Brain microvascular endothelial cell (primary cell): ENCODE results near the gene LRRC43.

Experiments used
- DNase-seq: peaks from one replicate; pipeline ENCODE4 v3.0.0-alpha.2; 2020
- H3K27ac ChIP-seq: fragments of 250-450 bp; sonication (Bioruptor Pico); 2 replicates; pipeline ENCODE4 v1.5.1; 2020; ENCODE audit warnings: mild to moderate bottlenecking, moderate library complexity
- H3K27me3 ChIP-seq: fragments of 250-450 bp; sonication (Bioruptor Pico); replicated peaks from 2 replicates; pipeline ENCODE4 v1.5.1; 2020; ENCODE audit warnings: mild to moderate bottlenecking
- H3K36me3 ChIP-seq: fragments of 250-450 bp; sonication (Bioruptor Pico); replicated peaks from 2 replicates; pipeline ENCODE4 v1.5.1; 2020; ENCODE audit warnings: mild to moderate bottlenecking
- H3K4me3 ChIP-seq: 2 replicates; pipeline ENCODE4 v1.5.1; 2011; ENCODE audit warnings: low read depth, mild to moderate bottlenecking, control low read depth, low read length, moderate library complexity
- in situ Hi-C: cut with HindIII; loops from 2 replicates; pipeline ENCODE4 v1.10.0; 2017; ENCODE audit warnings: low sequenced_read_pairs, low pct_ligation_motif_present
- TF ChIP-seq, protein P1 (sequence below): IDR thresholded peaks from 2 replicates; pipeline ENCODE4 v1.5.1; 2011; ENCODE audit warnings: low read depth, mild to moderate bottlenecking, moderate library complexity, low read length, control low read depth, inconsistent platforms; ENCODE audit errors: missing control alignments

Gene LRRC43

DNA sequence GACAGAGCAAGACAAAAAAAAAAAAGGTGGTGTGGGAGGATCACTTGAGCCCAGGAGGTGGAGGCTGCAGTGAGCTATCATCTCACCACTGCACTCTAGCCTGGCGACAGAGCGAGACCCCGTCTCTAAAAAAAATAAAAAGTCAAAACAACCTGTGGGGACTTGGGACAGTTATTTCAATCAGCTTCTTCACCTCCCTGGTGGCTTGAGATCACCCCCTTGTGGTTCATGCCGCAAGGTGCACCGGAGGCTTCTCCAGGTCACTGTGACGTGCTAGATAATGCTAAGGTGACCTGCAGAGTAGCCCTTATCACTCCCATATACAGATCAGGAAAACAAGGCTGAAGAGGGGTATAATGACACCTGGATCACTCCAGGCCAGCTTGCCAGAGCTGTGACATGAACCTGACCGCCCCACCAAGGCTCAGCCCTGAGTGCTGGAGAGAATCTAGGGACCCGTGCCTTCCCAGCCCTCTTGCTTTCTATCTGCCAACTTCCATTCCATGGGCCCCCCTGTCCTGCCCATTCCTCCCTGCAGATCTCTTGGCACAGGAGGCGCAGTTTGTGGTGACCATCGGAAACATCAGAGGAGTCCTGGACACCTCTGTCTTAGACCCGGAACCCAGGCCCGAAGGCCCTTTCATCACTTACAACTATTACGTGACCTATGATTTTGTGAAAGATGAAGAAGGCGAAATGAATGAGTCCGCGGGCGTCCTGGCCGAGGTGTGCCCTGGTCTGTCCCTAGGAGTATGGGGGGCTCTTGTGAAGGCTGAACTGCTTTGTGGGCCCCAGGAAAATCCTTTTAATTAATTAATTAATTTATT, 8.1 kb downstream of the LRRC43 start:
- TF ChIP-seq, protein P1, sequence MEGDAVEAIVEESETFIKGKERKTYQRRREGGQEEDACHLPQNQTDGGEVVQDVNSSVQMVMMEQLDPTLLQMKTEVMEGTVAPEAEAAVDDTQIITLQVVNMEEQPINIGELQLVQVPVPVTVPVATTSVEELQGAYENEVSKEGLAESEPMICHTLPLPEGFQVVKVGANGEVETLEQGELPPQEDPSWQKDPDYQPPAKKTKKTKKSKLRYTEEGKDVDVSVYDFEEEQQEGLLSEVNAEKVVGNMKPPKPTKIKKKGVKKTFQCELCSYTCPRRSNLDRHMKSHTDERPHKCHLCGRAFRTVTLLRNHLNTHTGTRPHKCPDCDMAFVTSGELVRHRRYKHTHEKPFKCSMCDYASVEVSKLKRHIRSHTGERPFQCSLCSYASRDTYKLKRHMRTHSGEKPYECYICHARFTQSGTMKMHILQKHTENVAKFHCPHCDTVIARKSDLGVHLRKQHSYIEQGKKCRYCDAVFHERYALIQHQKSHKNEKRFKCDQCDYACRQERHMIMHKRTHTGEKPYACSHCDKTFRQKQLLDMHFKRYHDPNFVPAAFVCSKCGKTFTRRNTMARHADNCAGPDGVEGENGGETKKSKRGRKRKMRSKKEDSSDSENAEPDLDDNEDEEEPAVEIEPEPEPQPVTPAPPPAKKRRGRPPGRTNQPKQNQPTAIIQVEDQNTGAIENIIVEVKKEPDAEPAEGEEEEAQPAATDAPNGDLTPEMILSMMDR, result peak; percentile 91
- Histone ChIP-seq H3K27me3 (no peaks in the 10 kb centered on the region), H3K27ac (no peak overlapping the region), H3K4me3 (no peak overlapping the region), H3K36me3 (no peaks in the 10 kb centered on the region)
- in situ Hi-C loops, result no loop called here
- DNase-seq, result peak; percentile 62

GRCh38 chr12:122192441-122192840, 9.5 kb downstream of the LRRC43 start:
- DNase-seq, result no peak
- no peak overlapping the region for H3K27ac ChIP-seq
- no peaks in the 10 kb centered on the region for H3K27me3 ChIP-seq
- TF ChIP-seq, protein P1, result no peak
- no peaks in the 10 kb centered on the region for H3K36me3 ChIP-seq
- in situ Hi-C loops, result no loop called here
- no peak overlapping the region for H3K4me3 ChIP-seq

DNA sequence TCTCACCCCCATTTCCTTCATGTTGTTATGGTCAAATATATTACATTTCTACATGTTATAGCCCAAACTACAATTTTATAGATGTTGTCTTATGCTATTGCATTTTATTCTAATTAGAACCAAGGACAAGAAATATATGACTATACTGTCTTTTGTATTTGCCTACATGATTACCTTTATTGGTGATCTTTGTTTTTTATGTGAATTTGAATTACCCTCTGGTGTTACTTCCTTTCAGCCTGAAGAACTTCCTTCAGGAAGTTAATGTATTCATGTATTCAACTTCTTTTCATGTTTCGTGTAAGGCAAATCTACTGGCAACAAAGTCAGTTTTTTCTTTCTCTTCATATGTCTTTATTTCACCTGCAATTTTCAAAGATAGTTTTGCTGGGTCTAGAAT, 11.9 kb downstream of the LRRC43 start:
- no peak for DNase-seq
- Histone ChIP-seq H3K36me3 (no peaks in the 10 kb centered on the region), H3K27me3 (no peaks in the 10 kb centered on the region), H3K27ac (no peak overlapping the region), H3K4me3 (no peak overlapping the region)
- TF ChIP-seq, protein P1, result no peak
- in situ Hi-C loops, result no loop called here

GRCh38 chr12:122195405-122195804, 12.5 kb downstream of the LRRC43 start:
- in situ Hi-C loops, result no loop called here
- H3K4me3 ChIP-seq, result no peak overlapping the region
- H3K36me3 ChIP-seq, result no peaks in the 10 kb centered on the region
- H3K27ac ChIP-seq, result no peak overlapping the region
- H3K27me3 ChIP-seq, result no peaks in the 10 kb centered on the region
- TF ChIP-seq, protein P1, result no peak
- DNase-seq, result no peak

DNA sequence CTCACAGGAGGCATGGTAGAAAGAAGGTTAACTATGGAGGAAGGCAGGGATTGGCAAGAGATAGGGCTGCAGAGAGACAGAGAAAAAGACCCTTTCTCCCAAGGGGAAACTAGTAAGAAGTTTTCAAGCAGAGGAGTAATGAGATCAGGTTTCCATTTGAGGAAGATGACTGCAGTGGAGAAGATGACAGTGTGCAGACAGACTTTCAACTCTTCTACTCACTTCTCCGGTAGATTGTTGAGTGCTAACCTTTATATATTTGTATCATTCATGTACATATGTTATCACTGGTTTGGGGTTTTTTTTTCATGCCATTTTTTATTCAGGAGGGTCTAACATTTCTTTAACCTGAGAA, 14.7 kb downstream of the LRRC43 start:
- no peak for DNase-seq
- Histone ChIP-seq H3K27me3 (no peaks in the 10 kb centered on the region), H3K36me3 (no peaks in the 10 kb centered on the region), H3K4me3 (no peak overlapping the region), H3K27ac (no peak overlapping the region)
- in situ Hi-C loops, result no loop called here
- TF ChIP-seq, protein P1, result no peak
